Lower leg skin (tissue), 3 donors: ENCODE results near the gene SLC6A13.

Experiments used
- CTCF ChIP-seq, 3 donors: fragments of 450-650 bp; IDR thresholded peaks; one replicate each; pipeline ENCODE4 v1.5.1; 2016; ENCODE audit warnings: antibody characterized with exemption in 3 of 3, mild to moderate bottlenecking in 3 of 3, moderate library complexity in 2 of 3
- POLR2A ChIP-seq, 2 donors: fragments of 450-650 bp; IDR thresholded peaks; one replicate each; pipeline ENCODE4 v1.6.1; 2016 to 2017; ENCODE audit warnings: antibody characterized with exemption in 2 of 2, mild to moderate bottlenecking in 1 of 2, moderate library complexity in 1 of 2

- TF ChIP-seq CTCF (IDR thresholded peaks at IDR 0.05) (no peak), POLR2A (IDR thresholded peaks at IDR 0.05) (no peak)
These were observed 10.0 kb downstream of the SLC6A13 start for GRCh38 chr12:252636-253035.
